Measurements from ENCODE around the gene SEC31B. TPM values are rescaled to one million over a fixed set of nuclear protein-coding genes. Genes with fewer than 3 reads are reported as not detected.

SEC31B gene
- total RNA-seq, 4 donors from 2014 or later: 2.6 to 11.3 (median 5.8) TPM

DNA sequence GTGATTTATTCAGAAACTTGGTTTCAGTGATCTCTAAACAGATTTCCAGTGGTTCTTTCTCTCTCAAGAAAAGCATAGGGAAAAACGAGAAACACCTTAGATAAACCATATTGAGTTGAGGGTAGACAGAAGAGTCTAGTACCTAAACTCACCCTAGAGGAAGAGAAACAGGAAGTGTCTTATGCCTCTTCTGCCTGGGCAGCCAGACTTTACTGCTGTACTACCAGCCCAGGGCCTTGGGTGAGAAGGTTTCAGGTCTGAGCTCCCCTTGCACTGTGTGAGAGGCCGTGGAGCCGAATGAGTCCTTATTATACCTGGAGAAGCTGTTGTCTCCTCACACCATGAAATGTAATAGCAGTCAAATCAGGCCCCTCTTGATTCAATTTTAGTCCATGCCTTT lies 34.3 kb upstream of the SEC31B start:
- H3K4me3 ChIP-seq (ENCODE audit: low read depth, poor library complexity, severe bottlenecking): no peak overlapping the region
- WGBS, 2 donors: 91% methylated on average over 3 of the region's 3 CpGs
- intact Hi-C loops (cut with DNase I; ENCODE audit: low total_unique reads): no loop called here
- TF ChIP-seq POLR2A (IDR thresholded peaks at IDR 0.05): no peak
- TF ChIP-seq, protein P1, sequence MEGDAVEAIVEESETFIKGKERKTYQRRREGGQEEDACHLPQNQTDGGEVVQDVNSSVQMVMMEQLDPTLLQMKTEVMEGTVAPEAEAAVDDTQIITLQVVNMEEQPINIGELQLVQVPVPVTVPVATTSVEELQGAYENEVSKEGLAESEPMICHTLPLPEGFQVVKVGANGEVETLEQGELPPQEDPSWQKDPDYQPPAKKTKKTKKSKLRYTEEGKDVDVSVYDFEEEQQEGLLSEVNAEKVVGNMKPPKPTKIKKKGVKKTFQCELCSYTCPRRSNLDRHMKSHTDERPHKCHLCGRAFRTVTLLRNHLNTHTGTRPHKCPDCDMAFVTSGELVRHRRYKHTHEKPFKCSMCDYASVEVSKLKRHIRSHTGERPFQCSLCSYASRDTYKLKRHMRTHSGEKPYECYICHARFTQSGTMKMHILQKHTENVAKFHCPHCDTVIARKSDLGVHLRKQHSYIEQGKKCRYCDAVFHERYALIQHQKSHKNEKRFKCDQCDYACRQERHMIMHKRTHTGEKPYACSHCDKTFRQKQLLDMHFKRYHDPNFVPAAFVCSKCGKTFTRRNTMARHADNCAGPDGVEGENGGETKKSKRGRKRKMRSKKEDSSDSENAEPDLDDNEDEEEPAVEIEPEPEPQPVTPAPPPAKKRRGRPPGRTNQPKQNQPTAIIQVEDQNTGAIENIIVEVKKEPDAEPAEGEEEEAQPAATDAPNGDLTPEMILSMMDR (IDR thresholded peaks at IDR 0.05): no peak
- no peak for DNase-seq (ENCODE audit: low spot score in 2 of 2)

DNA sequence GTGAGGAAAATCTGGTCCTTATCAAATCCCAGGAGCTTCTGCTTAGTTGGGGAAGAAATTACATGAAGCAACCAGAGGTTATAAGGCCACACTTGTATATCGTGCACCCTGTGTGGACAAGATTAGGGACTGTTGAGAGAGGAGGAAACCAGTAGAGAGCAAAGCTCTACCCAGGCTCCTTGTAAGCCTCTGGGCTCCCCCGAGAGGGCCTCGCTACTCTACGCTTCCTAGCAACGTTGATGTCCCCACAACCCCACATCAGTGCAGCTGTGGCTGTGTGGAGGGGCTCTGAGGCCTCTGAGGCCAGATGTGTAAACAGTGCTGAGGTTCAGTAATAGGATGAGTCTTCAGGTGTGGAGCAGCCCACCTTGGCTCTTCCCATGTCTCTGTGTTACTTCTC lies 32.1 kb upstream of the SEC31B start:
- intact Hi-C loops (cut with DNase I; ENCODE audit: low total_unique reads): no loop called here
- no peak overlapping the region for H3K4me3 ChIP-seq (ENCODE audit: low read depth, poor library complexity, severe bottlenecking)
- TF ChIP-seq, protein P1 (IDR thresholded peaks at IDR 0.05): no peak
- TF ChIP-seq POLR2A (IDR thresholded peaks at IDR 0.05): no peak
- 68 to 70% methylated on average over 5 of the region's 5 CpGs for WGBS, 2 donors
- no peak for DNase-seq (ENCODE audit: low spot score in 2 of 2)

DNA sequence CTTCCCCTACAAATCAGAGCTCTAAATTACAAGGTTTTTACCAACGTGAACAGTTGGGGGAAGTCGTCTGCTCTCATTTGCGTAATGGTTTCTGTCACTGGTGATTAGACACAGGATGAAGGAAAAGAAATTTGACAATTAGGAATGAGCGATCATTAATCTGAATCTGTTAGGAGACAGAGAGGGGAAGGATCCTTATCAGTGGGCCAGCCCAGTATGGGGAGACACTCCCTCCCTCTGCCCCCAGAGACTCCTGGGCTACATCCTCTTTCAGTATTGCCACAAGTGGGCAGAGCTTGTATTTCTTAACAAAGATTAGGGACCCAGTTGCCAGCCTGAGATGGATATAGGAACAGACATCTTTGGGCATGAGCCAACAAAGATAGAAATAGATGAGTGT lies 31.5 kb upstream of the SEC31B start:
- WGBS, 2 donors: 69 to 73% methylated on average over 4 of the region's 4 CpGs
- H3K4me3 ChIP-seq (ENCODE audit: low read depth, poor library complexity, severe bottlenecking): no peak overlapping the region
- no peak for DNase-seq (ENCODE audit: low spot score in 2 of 2)
- intact Hi-C loops (cut with DNase I; ENCODE audit: low total_unique reads): no loop called here
- no peak for TF ChIP-seq POLR2A (IDR thresholded peaks at IDR 0.05)
- TF ChIP-seq, protein P1 (IDR thresholded peaks at IDR 0.05): no peak

DNA sequence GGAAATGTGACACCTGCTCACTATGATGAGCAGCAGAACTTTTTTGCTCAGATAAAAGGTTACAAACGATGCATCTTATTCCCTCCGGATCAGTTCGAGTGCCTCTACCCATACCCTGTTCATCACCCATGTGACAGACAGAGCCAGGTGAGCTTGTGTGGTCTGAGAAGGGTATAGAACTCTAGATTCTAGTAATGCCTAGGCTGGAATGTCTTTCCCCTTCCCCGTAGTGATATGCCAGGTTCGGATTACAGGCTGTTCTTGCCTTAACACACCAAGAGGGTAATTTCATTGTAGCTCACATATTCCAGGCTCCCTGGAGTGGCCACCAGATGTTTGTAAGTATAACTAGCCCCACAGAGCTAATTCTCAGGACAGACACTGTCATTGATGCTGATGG lies 25.3 kb upstream of the SEC31B start:
- 89 to 95% methylated on average over 5 of the region's 5 CpGs for WGBS, 2 donors
- TF ChIP-seq, protein P1 (IDR thresholded peaks at IDR 0.05): no peak
- TF ChIP-seq POLR2A (IDR thresholded peaks at IDR 0.05): no peak
- DNase-seq (ENCODE audit: low spot score in 2 of 2): no peak
- intact Hi-C loops (cut with DNase I; ENCODE audit: low total_unique reads): no loop called here
- H3K4me3 ChIP-seq (ENCODE audit: low read depth, poor library complexity, severe bottlenecking): no peak overlapping the region

DNA sequence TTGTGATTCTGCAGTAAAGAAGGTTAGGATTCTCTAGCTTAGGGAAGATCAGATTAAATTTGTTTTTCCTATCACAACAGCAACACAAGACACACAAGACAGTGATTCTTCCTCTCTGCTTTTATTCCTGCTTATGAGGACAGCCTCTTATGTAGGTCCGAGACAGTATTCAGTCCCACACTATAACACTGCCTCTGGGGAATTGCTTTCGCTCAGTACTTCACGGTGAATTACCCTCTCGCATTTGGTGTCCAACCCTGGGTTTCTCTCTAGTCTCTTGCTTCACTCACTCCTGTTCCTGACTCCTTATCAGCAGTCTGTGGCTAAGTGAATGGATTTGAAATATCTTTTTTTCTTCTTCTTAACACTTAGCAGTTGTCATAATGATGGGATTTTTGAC lies 17.8 kb upstream of the SEC31B start:
- intact Hi-C loops (cut with DNase I; ENCODE audit: low total_unique reads): no loop called here
- TF ChIP-seq POLR2A (IDR thresholded peaks at IDR 0.05): no peak
- TF ChIP-seq, protein P1 (IDR thresholded peaks at IDR 0.05): no peak

DNA sequence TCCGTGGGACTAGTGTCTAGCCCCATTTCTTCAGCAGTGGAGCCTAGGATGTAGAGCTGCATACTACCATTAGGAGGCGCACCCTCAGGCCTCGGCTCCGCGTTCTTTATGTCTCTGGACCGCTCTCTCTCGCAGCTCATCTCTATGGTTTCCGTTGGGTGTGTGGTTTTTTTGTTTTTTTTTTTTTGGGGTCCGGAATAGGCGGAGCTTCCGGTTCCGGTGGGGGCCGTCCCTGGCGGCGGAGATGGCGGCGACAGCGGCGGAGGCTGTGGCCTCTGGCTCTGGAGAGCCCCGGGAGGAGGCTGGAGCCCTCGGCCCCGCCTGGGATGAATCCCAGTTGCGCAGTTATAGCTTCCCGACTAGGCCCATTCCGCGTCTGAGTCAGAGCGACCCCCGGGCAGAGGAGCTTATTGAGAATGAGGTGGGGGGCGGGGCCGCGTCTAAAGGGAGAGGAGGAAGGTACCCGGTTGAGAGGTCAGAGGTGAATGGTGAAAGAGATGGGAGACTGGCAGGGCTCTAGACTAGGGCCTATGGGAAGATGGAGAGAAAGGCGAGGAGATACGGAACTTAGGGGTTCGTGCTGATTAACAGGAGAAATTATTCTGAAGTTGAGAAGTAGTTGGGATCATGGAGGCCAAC lies 16.2 kb upstream of the SEC31B start, which contains the start of gene HIF1AN:
Gene HIF1AN (plus strand): TSS at position 229 of the 639 bp plus-strand sequence. CDS start 16 bp downstream, at position 245.
- intact Hi-C loops (cut with DNase I; ENCODE audit: low total_unique reads): no loop called here
- TF ChIP-seq, protein P1 (IDR thresholded peaks at IDR 0.05): peak in 1 of 3 donors; percentile 83
- TF ChIP-seq POLR2A (IDR thresholded peaks at IDR 0.05): peak in 1 of 2 donors; percentile 39
- WGBS, 2 donors: 1% methylated on average over 35 of the region's 35 CpGs
- peak; percentile 91 to 97 for DNase-seq (ENCODE audit: low spot score in 2 of 2)
- H3K4me3 ChIP-seq (ENCODE audit: low read depth, poor library complexity, severe bottlenecking): peak within 1 kb of the TSS; percentile 64

More for the DNA sequence above, 17.8 kb upstream of the SEC31B start:
- no peak overlapping the region for H3K4me3 ChIP-seq (ENCODE audit: low read depth, poor library complexity, severe bottlenecking)
- DNase-seq (ENCODE audit: low spot score in 2 of 2): peak in 1 of 2 donors; percentile 6
- 78 to 89% methylated on average over 4 of the region's 4 CpGs for WGBS, 2 donors

Data from lower leg skin (tissue), 4 donors.